HepG2 (cell line): Measurements from ENCODE around the gene APLP1. TPM values are rescaled to one million over a fixed set of nuclear protein-coding genes. Genes with fewer than 3 reads are reported as not detected.
A peak's percentile ranks its signal among the peaks of the same experiment; 100 is the strongest.

Experiments used
- CEBPB ChIP-seq: IDR thresholded peaks from 2 replicates; pipeline ENCODE4 v1.6.1; 2011; ENCODE audit warnings: low read depth, low read length, improper control_type of control experiment, borderline replicate concordance
- FOSL1 ChIP-seq: sonication (generic); formaldehyde crosslinking; IDR thresholded peaks from 2 replicates; pipeline ENCODE4 v1.9.0; 2021; ENCODE audit warnings: missing genetic modification reagents, borderline replicate concordance
- GABPA ChIP-seq, 2 experiments: IDR thresholded peaks; 2 replicates each; pipeline ENCODE4 v1.6.1; 2011 to 2016; ENCODE audit warnings: low read depth in 2 of 2, low read length in 1 of 2, missing biosample characterization in 1 of 2, missing genetic modification characterization in 1 of 2
- GRHL1 ChIP-seq: sonication (generic); formaldehyde crosslinking; conservative IDR thresholded peaks from 2 replicates; pipeline ENCODE4 v1.8.0; 2022; ENCODE audit warnings: missing genetic modification reagents
- KAT8 ChIP-seq: IDR thresholded peaks from 2 replicates; pipeline ENCODE4 v1.6.1; 2016; ENCODE audit warnings: missing genetic modification reagents, missing compliant biosample characterization
- KDM5B ChIP-seq: sonication (generic); formaldehyde crosslinking; IDR thresholded peaks from 2 replicates; pipeline ENCODE4 v1.4.0; 2020; ENCODE audit warnings: missing genetic modification reagents, mild to moderate bottlenecking, borderline replicate concordance
- MIXL1 ChIP-seq: IDR thresholded peaks from 2 replicates; pipeline ENCODE4 v1.6.1; 2016
- MNT ChIP-seq: fragments of 450-650 bp; IDR thresholded peaks from 2 replicates; pipeline ENCODE4 v1.6.1; 2016
- MYC ChIP-seq: sonication (generic); formaldehyde crosslinking; IDR thresholded peaks from 2 replicates; pipeline ENCODE4 v1.9.0; 2021; ENCODE audit warnings: missing genetic modification reagents, borderline replicate concordance
- SIX1 ChIP-seq: sonication (generic); formaldehyde crosslinking; IDR thresholded peaks from 2 replicates; pipeline ENCODE4 v1.4.0; 2020; ENCODE audit warnings: missing genetic modification reagents, borderline replicate concordance
- SMARCE1 ChIP-seq: fragments of 450-650 bp; IDR thresholded peaks from 2 replicates; pipeline ENCODE4 v1.6.1; 2017; ENCODE audit warnings: borderline replicate concordance
- SRF ChIP-seq: IDR thresholded peaks from 2 replicates; pipeline ENCODE4 v1.6.1; 2011; ENCODE audit warnings: mild to moderate bottlenecking, low read depth, low read length, moderate library complexity
- TERF1 ChIP-seq: sonication (generic); formaldehyde crosslinking; IDR thresholded peaks from 2 replicates; pipeline ENCODE4 v1.8.0; 2022; ENCODE audit warnings: mild to moderate bottlenecking, missing genetic modification reagents, moderate library complexity
- TFE3 ChIP-seq: IDR thresholded peaks from 2 replicates; pipeline ENCODE4 v1.6.1; 2016
- TOE1 ChIP-seq: sonication (generic); formaldehyde crosslinking; IDR thresholded peaks from 2 replicates; pipeline ENCODE4 v1.4.0; 2020; ENCODE audit warnings: mild to moderate bottlenecking, missing genetic modification reagents
- ZBTB4 ChIP-seq: sonication (generic); formaldehyde crosslinking; IDR thresholded peaks from 2 replicates; pipeline ENCODE4 v1.4.0; 2020; ENCODE audit warnings: missing genetic modification reagents, mild to moderate bottlenecking, borderline replicate concordance
- ZFAT ChIP-seq: sonication (generic); formaldehyde crosslinking; conservative IDR thresholded peaks from 2 replicates; pipeline ENCODE4 v1.8.1; 2023; ENCODE audit warnings: missing genetic modification reagents, inconsistent platforms
- ZNF17 ChIP-seq: sonication (generic); formaldehyde crosslinking; IDR thresholded peaks from 2 replicates; pipeline ENCODE4 v1.5.0; 2020; ENCODE audit warnings: mild to moderate bottlenecking, missing genetic modification reagents
- ZNF225 ChIP-seq: sonication (generic); formaldehyde crosslinking; IDR thresholded peaks from 2 replicates; pipeline ENCODE4 v1.4.0; 2020; ENCODE audit warnings: mild to moderate bottlenecking, missing genetic modification reagents
- ZNF546 ChIP-seq: sonication (generic); formaldehyde crosslinking; conservative IDR thresholded peaks from 2 replicates; pipeline ENCODE4 v1.8.1; 2023; ENCODE audit warnings: mild to moderate bottlenecking, missing genetic modification reagents
- ZNF749 ChIP-seq: sonication (generic); formaldehyde crosslinking; IDR thresholded peaks from 2 replicates; pipeline ENCODE4 v1.8.0; 2022; ENCODE audit warnings: mild to moderate bottlenecking, missing genetic modification reagents, moderate library complexity, borderline replicate concordance
- polyA plus RNA-seq, 8 experiments: library from polyadenylated mRNA; depleted of rRNA in 3 of 8; stranded (reverse) in 7 of 8; unstranded in 1 of 8; fragments of >200 nt; fragmentation: Illumina TruSeq in 4 of 8; extraction: Trizol in 4 of 8; gene quantifications; 2 replicates each; pipeline versions ENCODE4 v1.2.1 to v1.2.3, GENCODE V29; 2011 to 2016; ENCODE audit warnings: low read depth in 4 of 8, missing spikeins in 1 of 8, mixed read lengths in 1 of 8; ENCODE audit not compliant: insufficient read depth in 1 of 8
- total RNA-seq, 5 experiments: library from RNA; depleted of rRNA; stranded (reverse); fragments of >200 nt; fragmentation: Illumina TruSeq; extraction: Trizol; gene quantifications; 2 replicates each; pipeline ENCODE4 v1.2.3, GENCODE V29; 2016; ENCODE audit warnings: low read depth in 1 of 5

The APLP1 gene
- total and polyA plus RNA-seq, 2 of the 13 experiments (the other 11 are each of a cell fraction or from before 2014, with no cell fraction given), result 2.0 to 2.9 TPM

- TF ChIP-seq TFE3 (CRISPR knock-in tag), result peak; percentile 87
- TF ChIP-seq ZNF749 (CRISPR knock-in tag), result peak; percentile 82; the same call in 1 of the 2 replicates
- peak; percentile 89; the same call in 1 of the 2 replicates for TF ChIP-seq ZNF225 (CRISPR knock-in tag)
- no peak for TF ChIP-seq SRF
- TF ChIP-seq KDM5B (CRISPR knock-in tag), result peak; percentile 89
- TF ChIP-seq FOSL1, result no peak; the same call in 1 of the 2 replicates
- peak; percentile 92 for TF ChIP-seq MNT
- TF ChIP-seq GABPA (IDR thresholded peaks at IDR 0.05; ENCODE audit: low read depth, low read length), result no peak
- TF ChIP-seq GABPA (CRISPR knock-in tag; IDR thresholded peaks at IDR 0.05; ENCODE audit: low read depth), result peak; percentile 29; the same call in 1 of the 2 replicates
- no peak for TF ChIP-seq ZNF17
- TF ChIP-seq SMARCE1, result no peak
- peak; percentile 78 for TF ChIP-seq KAT8 (CRISPR knock-in tag)
- no peak for TF ChIP-seq TERF1 (CRISPR knock-in tag)
- TF ChIP-seq TOE1 (CRISPR knock-in tag), result no peak; the same call in 1 of the 2 replicates
- TF ChIP-seq ZBTB4 (CRISPR knock-in tag), result 0 out of 2 replicates have a peak, but pooled peaks have one; percentile 39
- 0 out of 2 replicates have a peak, but pooled peaks have one; percentile 34 for TF ChIP-seq SIX1 (CRISPR knock-in tag)
- peak; percentile 94; the same call in 1 of the 2 replicates for TF ChIP-seq ZNF546 (CRISPR knock-in tag)
- no peak for TF ChIP-seq CEBPB
- TF ChIP-seq ZFAT (CRISPR knock-in tag), result no peak
- peak; percentile 53; the same call in 1 of the 2 replicates for TF ChIP-seq MYC
- TF ChIP-seq GRHL1 (CRISPR knock-in tag), result no peak
- TF ChIP-seq MIXL1, result peak; percentile 59; the same call in 1 of the 2 replicates
Observed at GRCh38 chr19:35879770-35880317, 11.5 kb downstream of the APLP1 start (continued).
